Mesenchymal stem cell (in vitro differentiated cells and primary cell): ENCODE results near the gene CBLB.
A peak's percentile ranks its signal among the peaks of the same experiment; 100 is the strongest.
"Not testable (repeated sequence)": the region's sequence is repeated elsewhere in the genome, so short reads cannot be mapped to it uniquely, and the experiment has no call there.

Experiments
- DNase-seq: peaks from one replicate; pipeline ENCODE4 v3.0.0-alpha.2; 2013
- H2AFZ ChIP-seq: one replicate; pipeline ENCODE4 v1.6.1; 2013; ENCODE audit warnings: low read depth, mild to moderate bottlenecking, control low read depth, inconsistent platforms, low read length, moderate library complexity
- H2AK5ac ChIP-seq: 2 replicates; pipeline ENCODE4 v1.6.1; 2013; ENCODE audit warnings: low read length, moderate library complexity, mild to moderate bottlenecking, inconsistent platforms; ENCODE audit not compliant: severe bottlenecking
- H2BK120ac ChIP-seq: one replicate; pipeline ENCODE4 v1.6.1; 2013; ENCODE audit warnings: low read depth, mild to moderate bottlenecking, inconsistent platforms, low read length, moderate library complexity
- H2BK12ac ChIP-seq, 2 experiments: one replicate each; pipeline ENCODE4 v1.6.1; 2013; ENCODE audit warnings: inconsistent platforms in 2 of 2, low read length in 2 of 2, mild to moderate bottlenecking in 2 of 2, moderate library complexity in 2 of 2, control low read depth in 1 of 2
- H2BK15ac ChIP-seq: one replicate; pipeline ENCODE4 v1.6.1; 2013; ENCODE audit warnings: mild to moderate bottlenecking, low read depth, inconsistent platforms; ENCODE audit not compliant: poor library complexity, severe bottlenecking
- H2BK5ac ChIP-seq: 2 replicates; pipeline ENCODE4 v1.6.1; 2013; ENCODE audit warnings: low read depth, mild to moderate bottlenecking, low read length, control low read depth, inconsistent platforms; ENCODE audit not compliant: poor library complexity, severe bottlenecking
- H3K14ac ChIP-seq, 2 experiments: one replicate each; pipeline ENCODE4 v1.6.1; 2013; ENCODE audit warnings: inconsistent platforms in 2 of 2, low read length in 2 of 2, control low read depth in 1 of 2, mild to moderate bottlenecking in 1 of 2, moderate library complexity in 1 of 2
- H3K18ac ChIP-seq, 2 experiments: one replicate each; pipeline ENCODE4 v1.6.1; 2013; ENCODE audit warnings: inconsistent platforms in 2 of 2, low read length in 2 of 2, control low read depth in 1 of 2, low read depth in 1 of 2, mild to moderate bottlenecking in 1 of 2
- H3K23ac ChIP-seq, 2 experiments: one replicate each; pipeline ENCODE4 v1.6.1; 2013; ENCODE audit warnings: inconsistent platforms in 2 of 2, low read length in 2 of 2, mild to moderate bottlenecking in 2 of 2, moderate library complexity in 2 of 2, control low read depth in 1 of 2
- H3K27ac ChIP-seq: 2 replicates; pipeline ENCODE4 v1.5.1; 2013; ENCODE audit warnings: mild to moderate bottlenecking, moderate library complexity, low read length, control low read depth, inconsistent platforms; ENCODE audit not compliant: poor library complexity, severe bottlenecking
- H3K27me3 ChIP-seq, 2 experiments: 2 replicates each; pipeline versions ENCODE4 v1.6.1 to v1.7.0; 2013; ENCODE audit warnings: low read length in 2 of 2, mild to moderate bottlenecking in 2 of 2, moderate library complexity in 2 of 2, control low read depth in 1 of 2, inconsistent platforms in 1 of 2; ENCODE audit not compliant: control insufficient read depth in 1 of 2, insufficient read depth in 1 of 2
- H3K36me3 ChIP-seq, 2 experiments: 2 replicates each; pipeline versions ENCODE4 v1.6.1 to v1.7.0; 2013; ENCODE audit warnings: low read length in 2 of 2, control low read depth in 1 of 2, inconsistent platforms in 1 of 2, low read depth in 1 of 2, mild to moderate bottlenecking in 1 of 2; ENCODE audit not compliant: insufficient read depth in 2 of 2, control insufficient read depth in 1 of 2
- H3K4ac ChIP-seq, 2 experiments: one replicate each; pipeline ENCODE4 v1.6.1; 2013; ENCODE audit warnings: inconsistent platforms in 2 of 2, low read length in 2 of 2, mild to moderate bottlenecking in 2 of 2, moderate library complexity in 2 of 2, control low read depth in 1 of 2, low read depth in 1 of 2
- H3K4me1 ChIP-seq: 2 replicates; pipeline ENCODE4 v1.6.1; 2013; ENCODE audit warnings: low read depth, low read length, control low read depth; ENCODE audit not compliant: control insufficient read depth, insufficient read depth
- H3K4me2 ChIP-seq: 2 replicates; pipeline ENCODE4 v1.6.1; 2013; ENCODE audit warnings: low read length, mild to moderate bottlenecking, inconsistent platforms; ENCODE audit not compliant: poor library complexity, severe bottlenecking
- H3K4me3 ChIP-seq, 2 experiments: 2 replicates each; pipeline versions ENCODE4 v1.5.1 to v1.7.0; 2013; ENCODE audit warnings: low read length in 2 of 2, mild to moderate bottlenecking in 2 of 2, control low read depth in 1 of 2, low read depth in 1 of 2; ENCODE audit not compliant: insufficient read depth in 1 of 2
- H3K79me1 ChIP-seq: replicated peaks from 2 replicates; pipeline ENCODE4 v1.6.1; 2013; ENCODE audit warnings: mild to moderate bottlenecking, control low read depth, low read length, inconsistent platforms; ENCODE audit not compliant: poor library complexity, severe bottlenecking
- H3K9ac ChIP-seq: 2 replicates; pipeline ENCODE4 v1.7.0; 2013; ENCODE audit warnings: mild to moderate bottlenecking, low read length, moderate library complexity
- H3K9me3 ChIP-seq: 2 replicates; pipeline ENCODE4 v1.7.0; 2013; ENCODE audit warnings: mild to moderate bottlenecking, low read length; ENCODE audit not compliant: control insufficient read depth
- H4K8ac ChIP-seq: one replicate; pipeline ENCODE4 v1.6.1; 2013; ENCODE audit warnings: inconsistent platforms, mild to moderate bottlenecking, low read length, moderate library complexity
- H4K91ac ChIP-seq: one replicate; pipeline ENCODE4 v1.6.1; 2013; ENCODE audit warnings: mild to moderate bottlenecking, low read length, inconsistent platforms
- WGBS: methylation state at CpG from one replicate; pipeline ENCODE4 v1.1.7; 2013; ENCODE audit warnings: mixed read lengths; 5-methylcytosine and 5-hydroxymethylcytosine counted together

Gene CBLB

GRCh38 chr3:105762749-105763658 is 105.8 kb downstream of the CBLB start:
- Histone ChIP-seq H3K27me3 (no peaks in the 10 kb centered on the region), H3K27ac (no peak overlapping the region), H3K36me3 (peaks cover 25 to 78% of the 10 kb centered on the region in 2 experiments), H4K8ac (no peak overlapping the region), H3K4ac (no peak overlapping the region), H2BK5ac (no peak overlapping the region), H3K23ac (no peak overlapping the region), H2AFZ (no peak overlapping the region), H3K79me1 (peaks cover 28% of the 10 kb centered on the region), H3K4me1 (peaks cover 4% of the 10 kb centered on the region), H2BK15ac (no peak overlapping the region), H2BK120ac (no peak overlapping the region), H3K4me2 (no peak overlapping the region), H3K4me3 (no peak overlapping the region), H3K9me3 (peaks cover 4% of the 10 kb centered on the region), H3K18ac (no peak overlapping the region), H4K91ac (no peak overlapping the region), H3K14ac (no peak overlapping the region), H2AK5ac (no peak overlapping the region), H2BK12ac (no peak overlapping the region), H3K9ac (no peak overlapping the region)
- DNase-seq: no peak
- WGBS: 98% methylated on average over 10 of the region's 13 CpGs

- H4K8ac ChIP-seq, H3K9me3 ChIP-seq, H3K27me3 ChIP-seq, H3K14ac ChIP-seq, H2BK15ac ChIP-seq, H2BK5ac ChIP-seq, H2BK120ac ChIP-seq, H4K91ac ChIP-seq, H3K4ac ChIP-seq, H3K4me2 ChIP-seq, H3K18ac ChIP-seq, H3K23ac ChIP-seq, H3K4me1 ChIP-seq, H3K27ac ChIP-seq, H2BK12ac ChIP-seq, DNase-seq, H3K9ac ChIP-seq, H2AFZ ChIP-seq, H3K4me3 ChIP-seq, H2AK5ac ChIP-seq: not testable (repeated sequence)
- H3K36me3 ChIP-seq: peaks cover 25 to 85% of the 10 kb centered on the region in 2 experiments
- 98% methylated on average over 1 of the region's 1 CpG for WGBS
- H3K79me1 ChIP-seq: peaks cover 28% of the 10 kb centered on the region
Observed at GRCh38 chr3:105762214-105762613, 106.6 kb downstream of the CBLB start.

GRCh38 chr3:105759442-105760078 is 109.3 kb downstream of the CBLB start:
- no peak overlapping the region for H3K14ac ChIP-seq
- no peak overlapping the region for H2AK5ac ChIP-seq
- no peak overlapping the region for H2AFZ ChIP-seq
- H3K27ac ChIP-seq: no peak overlapping the region
- H3K4ac ChIP-seq: no peak overlapping the region
- no peak overlapping the region for H3K4me3 ChIP-seq
- no peak overlapping the region for H3K4me2 ChIP-seq
- H3K27me3 ChIP-seq: no peaks in the 10 kb centered on the region
- peaks cover 5% of the 10 kb centered on the region for H3K4me1 ChIP-seq
- no peak overlapping the region for H2BK5ac ChIP-seq
- peak overlapping the region in 1 of 2 experiments; percentile 23 for H2BK12ac ChIP-seq
- H2BK15ac ChIP-seq: no peak overlapping the region
- H3K9ac ChIP-seq: no peak overlapping the region
- H3K18ac ChIP-seq: peak overlapping the region in 1 of 2 experiments; percentile 67
- H3K9me3 ChIP-seq: peaks cover 4% of the 10 kb centered on the region
- peaks cover 32% of the 10 kb centered on the region for H3K79me1 ChIP-seq
- H4K8ac ChIP-seq: peak overlapping the region; percentile 45
- no peak overlapping the region for H3K23ac ChIP-seq
- DNase-seq: no peak
- H2BK120ac ChIP-seq: no peak overlapping the region
- WGBS: 97% methylated on average over 6 of the region's 6 CpGs
- peaks cover 28 to 81% of the 10 kb centered on the region in 2 experiments for H3K36me3 ChIP-seq
- no peak overlapping the region for H4K91ac ChIP-seq

- peaks cover 4% of the 10 kb centered on the region for H3K9me3 ChIP-seq
- H4K8ac ChIP-seq: no peak overlapping the region
- H4K91ac ChIP-seq: peak overlapping the region; percentile 2
- no peak overlapping the region for H3K4me3 ChIP-seq
- no peak overlapping the region for H2BK120ac ChIP-seq
- DNase-seq: no peak
- no peak overlapping the region for H3K4me2 ChIP-seq
- no peak overlapping the region for H2BK12ac ChIP-seq
- no peaks in the 10 kb centered on the region for H3K27me3 ChIP-seq
- H2AFZ ChIP-seq: no peak overlapping the region
- no peak overlapping the region for H3K14ac ChIP-seq
- peaks cover 34% of the 10 kb centered on the region for H3K79me1 ChIP-seq
- no peak overlapping the region for H3K27ac ChIP-seq
- H3K4ac ChIP-seq: no peak overlapping the region
- peaks cover 5% of the 10 kb centered on the region for H3K4me1 ChIP-seq
- no peak overlapping the region for H3K23ac ChIP-seq
- no peak overlapping the region for H3K9ac ChIP-seq
- H2BK15ac ChIP-seq: no peak overlapping the region
- H2AK5ac ChIP-seq: no peak overlapping the region
- no peak overlapping the region for H2BK5ac ChIP-seq
- H3K18ac ChIP-seq: no peak overlapping the region
- 96% methylated on average over 9 of the region's 9 CpGs for WGBS
- peaks cover 28 to 72% of the 10 kb centered on the region in 2 experiments for H3K36me3 ChIP-seq
Observed at GRCh38 chr3:105758451-105758850, 110.4 kb downstream of the CBLB start.
